GM19467 (cell line): ENCODE results near the gene S1PR3.

Source experiments
- ATAC-seq: cut with Tn5 transposase; IDR thresholded peaks from one replicate; pipeline ENCODE4 v1.9.1; 2021; ENCODE audit warnings: mild to moderate bottlenecking, moderate library complexity; ENCODE audit not compliant: unreplicated experiment

Gene S1PR3

GRCh38 chr9:88968799-88969198 lies 22.5 kb upstream of the S1PR3 start:
- no peak for ATAC-seq

- no peak for ATAC-seq
Observed at GRCh38 chr9:88969646-88970373, 21.5 kb upstream of the S1PR3 start.

- no peak for ATAC-seq
Observed at GRCh38 chr9:88971131-88971960, 19.9 kb upstream of the S1PR3 start.

GRCh38 chr9:88972401-88972800 lies 18.9 kb upstream of the S1PR3 start:
- no peak for ATAC-seq

- no peak for ATAC-seq
Observed at GRCh38 chr9:88973281-88974045, 17.8 kb upstream of the S1PR3 start.

GRCh38 chr9:88974641-88975040 lies 16.6 kb upstream of the S1PR3 start:
- ATAC-seq = no peak

- no peak for ATAC-seq
Observed at GRCh38 chr9:88975966-88976889, 15.0 kb upstream of the S1PR3 start.

GRCh38 chr9:88976890-88977257 lies 14.4 kb upstream of the S1PR3 start:
- ATAC-seq = no peak

GRCh38 chr9:88978034-88978433 lies 13.2 kb upstream of the S1PR3 start:
- ATAC-seq = no peak

- no peak for ATAC-seq
Observed at GRCh38 chr9:88979021-88979420, 12.2 kb upstream of the S1PR3 start.

GRCh38 chr9:88979791-88980190 lies 11.5 kb upstream of the S1PR3 start:
- ATAC-seq = no peak

GRCh38 chr9:88980740-88981203 lies 10.5 kb upstream of the S1PR3 start:
- ATAC-seq = no peak

GRCh38 chr9:88983865-88984542 lies 7.3 kb upstream of the S1PR3 start:
- no peak for ATAC-seq

GRCh38 chr9:88984543-88984883 lies 6.8 kb upstream of the S1PR3 start:
- ATAC-seq = no peak

GRCh38 chr9:88985616-88986015 lies 5.7 kb upstream of the S1PR3 start:
- ATAC-seq = no peak

- no peak for ATAC-seq
Observed at GRCh38 chr9:88986776-88987175, 4.5 kb upstream of the S1PR3 start.

- no peak for ATAC-seq
Observed at GRCh38 chr9:88987661-88988060, 3.6 kb upstream of the S1PR3 start.

GRCh38 chr9:88988796-88989641 lies 2.2 kb upstream of the S1PR3 start:
- ATAC-seq = no peak
